GM19238 (cell line): ENCODE measurements around the gene TMEM115.
A peak's percentile ranks its signal among the peaks of the same experiment; 100 is the strongest.

Experiments used
- DNase-seq: peaks from one replicate; pipeline ENCODE4 v3.0.0; 2011; ENCODE audit warnings: low spot score; ENCODE audit not compliant: insufficient read length

The TMEM115 gene

GRCh38 chr3:50334339-50335075 is 24.8 kb downstream of the TMEM115 start:
- no peak for DNase-seq

- no peak for DNase-seq
Observed at GRCh38 chr3:50333744-50334328, 25.5 kb downstream of the TMEM115 start.

- no peak for DNase-seq
Observed at GRCh38 chr3:50331364-50331907, 27.9 kb downstream of the TMEM115 start.

GRCh38 chr3:50330330-50330729 is 29.0 kb downstream of the TMEM115 start:
- no peak for DNase-seq

- peak; percentile 96 for DNase-seq
Observed at GRCh38 chr3:50327943-50328691, 31.2 kb downstream of the TMEM115 start, which contains the start of gene TUSC2. TSS of gene TUSC2 (minus strand) at chr3:50328223. CDS start at chr3:50328099, 124 bp downstream.

- no peak for DNase-seq
Observed at GRCh38 chr3:50327129-50327528, 32.2 kb downstream of the TMEM115 start.

GRCh38 chr3:50326182-50326541 is 33.2 kb downstream of the TMEM115 start:
- DNase-seq = no peak

- DNase-seq = no peak
Observed at GRCh38 chr3:50325497-50326181, 33.7 kb downstream of the TMEM115 start.

- no peak for DNase-seq
Observed at GRCh38 chr3:50325113-50325480, 34.2 kb downstream of the TMEM115 start.

- peak; percentile 53 for DNase-seq
Observed at GRCh38 chr3:50324351-50325112, 34.8 kb downstream of the TMEM115 start.

- DNase-seq = no peak
Observed at GRCh38 chr3:50323614-50324199, 35.6 kb downstream of the TMEM115 start.

GRCh38 chr3:50323092-50323600 is 36.2 kb downstream of the TMEM115 start:
- DNase-seq = no peak

GRCh38 chr3:50322386-50323091 is 36.8 kb downstream of the TMEM115 start, which contains the start of gene HYAL2:
TSS of gene HYAL2 (minus strand) at chr3:50322745. CDS start at chr3:50320489, 2,256 bp downstream.
- no peak for DNase-seq

- no peak for DNase-seq
Observed at GRCh38 chr3:50322115-50322385, 37.3 kb downstream of the TMEM115 start.

- DNase-seq = peak; percentile 93
Observed at GRCh38 chr3:50321336-50322114, 37.8 kb downstream of the TMEM115 start.

GRCh38 chr3:50320853-50321335 is 38.4 kb downstream of the TMEM115 start:
- peak; percentile 71 for DNase-seq

GRCh38 chr3:50319894-50320625 is 39.3 kb downstream of the TMEM115 start:
- DNase-seq = no peak
